NCI-H1417 (cell line): ENCODE results near the gene LPP.

Source experiments
- DNase-seq, 3 experiments: peaks; one replicate each; lab custom pipeline; 2025; lab: John Stamatoyannopoulos, UW

The LPP gene

GRCh38 chr3:188135271-188135670 is 18.7 kb upstream of the LPP start:
- no peak for DNase-seq

- no peak for DNase-seq
These were observed 16.9 kb upstream of the LPP start for GRCh38 chr3:188137051-188137450.

- no peak for DNase-seq
These were observed 14.5 kb upstream of the LPP start for GRCh38 chr3:188139466-188139865.

GRCh38 chr3:188146219-188146618 is 7.7 kb upstream of the LPP start:
- no peak for DNase-seq

GRCh38 chr3:188147782-188148181 is 6.2 kb upstream of the LPP start:
- no peak for DNase-seq

- no peak for DNase-seq
These were observed 5.6 kb upstream of the LPP start for GRCh38 chr3:188148318-188148717.

GRCh38 chr3:188149587-188149986 is 4.4 kb upstream of the LPP start:
- no peak for DNase-seq

- no peak for DNase-seq
These were observed 3.0 kb upstream of the LPP start for GRCh38 chr3:188150982-188151381.

- DNase-seq = no peak
These were observed 2.5 kb upstream of the LPP start for GRCh38 chr3:188151438-188151837.

GRCh38 chr3:188152660-188153436 is 1.1 kb upstream of the LPP start:
- peak in 2 of 3 experiments; percentile 46 to 62 for DNase-seq

- DNase-seq = peak; percentile 36 to 81 (median 78)
These were observed 432 bp upstream of the LPP start for GRCh38 chr3:188153437-188154013.

- no peak for DNase-seq
These were observed 1.0 kb downstream of the LPP start for GRCh38 chr3:188154809-188155574.

- DNase-seq = no peak
These were observed 2.1 kb downstream of the LPP start for GRCh38 chr3:188156056-188156455.

- no peak for DNase-seq
These were observed 3.5 kb downstream of the LPP start for GRCh38 chr3:188157407-188157806.

GRCh38 chr3:188157971-188158370 is 4.0 kb downstream of the LPP start:
- DNase-seq = no peak

GRCh38 chr3:188158731-188159310 is 4.9 kb downstream of the LPP start:
- DNase-seq = no peak

GRCh38 chr3:188160751-188161150 is 6.8 kb downstream of the LPP start:
- DNase-seq = no peak

- peak in 1 of 3 experiments; percentile 24 for DNase-seq
These were observed 10.3 kb downstream of the LPP start for GRCh38 chr3:188164248-188164687.

- DNase-seq = no peak
These were observed 11.6 kb downstream of the LPP start for GRCh38 chr3:188165596-188165995.

- no peak for DNase-seq
These were observed 12.5 kb downstream of the LPP start for GRCh38 chr3:188166441-188166840.

- no peak for DNase-seq
These were observed 14.2 kb downstream of the LPP start for GRCh38 chr3:188168186-188168585.

GRCh38 chr3:188168648-188169047 is 14.7 kb downstream of the LPP start:
- DNase-seq = no peak
